Measurements from ENCODE around the gene MCF2L. TPM values are rescaled to one million over a fixed set of nuclear protein-coding genes. Genes with fewer than 3 reads are reported as not detected.
"Not testable (repeated sequence)": the region's sequence is repeated elsewhere in the genome, so short reads cannot be mapped to it uniquely, and the experiment has no call there.

Gene MCF2L
- total and polyA plus RNA-seq, 12 donors, result 29.6 to 99.8 (median 45.3) TPM

DNA sequence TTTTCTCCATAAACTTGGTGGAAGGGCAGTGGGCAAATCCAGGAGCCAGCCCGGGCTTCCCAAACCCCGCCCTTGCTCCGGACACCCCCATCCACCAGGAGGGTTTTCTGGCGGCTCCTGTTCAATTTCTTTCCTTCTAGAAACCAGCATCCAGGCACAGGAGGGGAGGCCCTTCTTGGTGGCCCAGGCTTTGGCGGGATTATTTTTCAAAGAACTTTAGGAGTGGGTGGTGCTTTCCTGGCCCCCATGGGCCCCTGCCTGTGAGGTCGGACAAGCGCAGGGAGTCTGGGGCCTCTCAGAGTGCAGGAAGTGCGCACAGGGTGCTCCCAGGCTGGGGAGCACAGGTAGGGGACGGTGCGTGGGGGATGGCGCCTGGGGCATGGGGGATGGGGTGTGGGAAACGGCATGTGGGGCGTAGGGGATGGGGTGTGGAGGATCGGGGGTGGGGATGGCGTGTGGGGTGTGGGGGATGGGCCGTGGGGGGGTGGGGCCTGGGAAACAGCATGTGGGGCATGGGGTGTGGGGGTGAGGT, 137.0 kb downstream of the MCF2L start:
- Histone ChIP-seq H3K4me1 (peaks cover 6 to 18% (median 12%) of the 10 kb centered on the region in 9 donors), H3K9me3 (no peaks in the 10 kb centered on the region), H3K27me3 (peaks cover 16 to 27% (median 20%) of the 10 kb centered on the region in 7 donors), H3K4me3 (no peak overlapping the region), H3K27ac (no peak overlapping the region), H3K36me3 (no peaks in the 10 kb centered on the region)
- DNase-seq (no peak), ATAC-seq (no peak)
- 58 to 65% methylated on average over 16 of the region's 16 CpGs for WGBS, 2 donors
- intact Hi-C loops (cut with DNase I), result no loop called here
- TF ChIP-seq, protein P1, sequence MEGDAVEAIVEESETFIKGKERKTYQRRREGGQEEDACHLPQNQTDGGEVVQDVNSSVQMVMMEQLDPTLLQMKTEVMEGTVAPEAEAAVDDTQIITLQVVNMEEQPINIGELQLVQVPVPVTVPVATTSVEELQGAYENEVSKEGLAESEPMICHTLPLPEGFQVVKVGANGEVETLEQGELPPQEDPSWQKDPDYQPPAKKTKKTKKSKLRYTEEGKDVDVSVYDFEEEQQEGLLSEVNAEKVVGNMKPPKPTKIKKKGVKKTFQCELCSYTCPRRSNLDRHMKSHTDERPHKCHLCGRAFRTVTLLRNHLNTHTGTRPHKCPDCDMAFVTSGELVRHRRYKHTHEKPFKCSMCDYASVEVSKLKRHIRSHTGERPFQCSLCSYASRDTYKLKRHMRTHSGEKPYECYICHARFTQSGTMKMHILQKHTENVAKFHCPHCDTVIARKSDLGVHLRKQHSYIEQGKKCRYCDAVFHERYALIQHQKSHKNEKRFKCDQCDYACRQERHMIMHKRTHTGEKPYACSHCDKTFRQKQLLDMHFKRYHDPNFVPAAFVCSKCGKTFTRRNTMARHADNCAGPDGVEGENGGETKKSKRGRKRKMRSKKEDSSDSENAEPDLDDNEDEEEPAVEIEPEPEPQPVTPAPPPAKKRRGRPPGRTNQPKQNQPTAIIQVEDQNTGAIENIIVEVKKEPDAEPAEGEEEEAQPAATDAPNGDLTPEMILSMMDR (IDR thresholded peaks at IDR 0.05), result no peak

DNA sequence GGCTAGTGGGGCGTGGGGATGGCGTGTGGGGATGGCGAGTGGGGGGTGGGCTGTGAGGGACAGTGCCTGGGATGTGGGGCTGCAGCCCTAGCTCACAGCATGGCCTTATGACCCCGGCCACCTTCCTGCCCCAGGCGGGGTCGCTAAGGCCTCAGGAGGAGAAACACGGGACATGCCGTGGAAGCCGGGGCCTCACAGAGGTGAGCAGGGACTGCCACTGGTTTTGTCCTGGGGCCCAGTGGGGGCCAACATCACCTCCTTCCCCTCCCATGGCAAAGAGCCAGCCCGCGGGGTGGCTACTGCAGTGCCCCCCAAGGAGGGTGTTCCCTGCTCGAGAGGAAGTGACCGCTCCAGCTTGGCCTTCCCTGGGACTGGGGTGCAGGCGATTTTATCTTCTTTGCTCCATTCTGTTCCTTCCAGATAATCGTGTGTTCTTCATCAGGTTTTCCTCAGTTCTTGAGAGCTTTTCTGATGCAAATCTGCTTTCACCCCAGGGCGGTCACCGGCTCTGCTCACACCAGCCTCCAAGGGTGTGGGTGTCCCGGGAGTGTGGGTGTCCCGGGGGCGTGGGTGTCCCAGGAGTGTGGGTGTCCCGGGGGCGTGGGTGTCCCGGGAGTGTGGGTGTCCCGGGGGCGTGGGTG, 137.8 kb downstream of the MCF2L start:
- intact Hi-C loops (cut with DNase I), result no loop called here
- no peak for ATAC-seq
- no peak for DNase-seq
- WGBS, 2 donors, result 65 to 80% methylated on average over 21 to 25 of the region's 25 CpGs
- TF ChIP-seq, protein P1 (IDR thresholded peaks at IDR 0.05), result no peak
- Histone ChIP-seq H3K27ac (no peak overlapping the region), H3K27me3 (peaks cover 17 to 29% (median 21%) of the 10 kb centered on the region in 7 donors), H3K4me3 (no peak overlapping the region), H3K9me3 (no peaks in the 10 kb centered on the region), H3K36me3 (no peaks in the 10 kb centered on the region), H3K4me1 (peaks cover 6 to 19% (median 12%) of the 10 kb centered on the region in 9 donors)

DNA sequence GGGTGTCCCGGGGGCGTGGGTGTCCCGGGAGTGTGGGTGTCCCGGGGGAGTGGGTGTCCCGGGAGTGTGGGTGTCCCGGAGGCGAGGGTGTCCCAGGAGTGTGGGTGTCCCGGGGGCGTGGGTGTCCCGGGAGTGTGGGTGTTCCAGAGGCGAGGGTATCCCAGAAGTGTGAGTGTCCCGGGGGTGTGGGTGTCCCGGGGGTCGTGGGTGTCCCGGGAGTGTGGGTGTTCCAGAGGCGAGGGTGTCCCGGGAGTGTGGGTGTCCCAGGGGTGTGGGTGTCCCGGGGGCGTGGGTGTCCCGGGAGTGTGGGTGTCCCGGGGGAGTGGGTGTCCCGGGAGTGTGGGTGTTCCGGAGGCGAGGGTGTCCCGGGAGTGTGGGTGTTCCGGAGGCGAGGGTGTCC, 139.5 kb downstream of the MCF2L start:
- H3K4me3 ChIP-seq; intact Hi-C loops (cut with DNase I); DNase-seq; ATAC-seq; H3K27ac ChIP-seq; H3K36me3 ChIP-seq; H3K9me3 ChIP-seq: not testable (repeated sequence)
- whole genome bisulfite sequencing, 2 donors, result 96 to 100% methylated on average over 14 to 27 of the region's 27 CpGs
- peaks cover 17 to 29% (median 21%) of the 10 kb centered on the region in 7 donors for H3K27me3 ChIP-seq
- peaks cover 6 to 19% (median 12%) of the 10 kb centered on the region in 9 donors for H3K4me1 ChIP-seq

DNA sequence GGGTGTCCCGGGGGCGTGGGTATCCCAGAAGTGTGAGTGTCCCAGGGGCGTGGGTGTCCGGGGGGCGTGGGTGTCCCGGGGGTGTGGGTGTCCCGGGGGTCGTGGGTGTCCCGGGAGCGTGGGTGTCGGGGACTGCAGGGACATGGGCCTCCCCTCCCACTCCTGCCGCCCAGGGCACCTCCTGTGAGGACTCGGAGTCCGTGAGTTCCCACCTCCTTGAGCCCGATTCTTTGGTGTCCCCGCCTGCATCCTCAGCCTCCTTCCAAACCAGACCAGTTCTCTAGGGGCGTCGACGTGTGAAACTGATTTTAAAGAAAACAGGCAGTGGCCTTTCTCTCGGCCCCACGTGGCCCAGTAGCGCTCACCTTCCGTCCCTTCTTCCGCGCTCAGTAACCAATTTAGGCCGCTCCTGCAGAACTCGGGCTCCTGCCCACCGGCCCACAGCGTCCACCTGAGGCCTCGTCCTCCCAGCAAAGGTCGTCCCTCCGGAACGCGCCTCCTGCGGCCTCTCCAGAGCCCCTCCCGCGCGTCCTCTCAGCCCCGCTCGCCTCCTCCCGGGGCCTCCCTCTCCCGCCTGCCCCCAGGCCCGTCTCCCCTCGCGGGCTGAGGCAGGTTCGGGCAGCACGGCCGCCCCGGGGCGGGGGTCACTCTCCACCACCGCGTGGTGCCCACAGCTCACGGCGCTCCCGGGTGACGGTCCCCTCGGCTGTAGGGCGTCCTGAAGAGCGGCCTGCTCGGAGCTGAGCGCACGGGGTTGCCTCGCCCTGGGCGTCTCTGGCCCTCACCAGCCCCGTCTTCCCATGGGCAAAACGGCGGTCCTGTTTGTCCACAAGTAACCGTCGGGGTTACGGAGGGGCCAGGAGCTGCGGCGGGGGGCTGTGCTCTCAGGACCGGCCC, 140.4 kb downstream of the MCF2L start:
- H3K27ac ChIP-seq, result no peak overlapping the region
- no peak for DNase-seq
- WGBS, 2 donors, result 26 to 28% methylated on average over 62 to 73 of the region's 73 CpGs
- peak overlapping the region in 8 of 10 donors; percentile 45 to 60 (median 52) for H3K4me3 ChIP-seq
- intact Hi-C loops (cut with DNase I), result no loop called here
- TF ChIP-seq, protein P1 (IDR thresholded peaks at IDR 0.05), result no peak
- peak in 3 of 8 donors; percentile 21 to 29 (median 28) for ATAC-seq
- peaks cover 6 to 19% (median 12%) of the 10 kb centered on the region in 9 donors for H3K4me1 ChIP-seq
- no peaks in the 10 kb centered on the region for H3K9me3 ChIP-seq
- peaks cover 17 to 25% (median 21%) of the 10 kb centered on the region in 7 donors for H3K27me3 ChIP-seq
- no peaks in the 10 kb centered on the region for H3K36me3 ChIP-seq
